ENCODE measurements around the gene MIB2.
"Not testable (repeated sequence)": the region's sequence is repeated elsewhere in the genome, so short reads cannot be mapped to it uniquely, and the experiment has no call there.

DNA sequence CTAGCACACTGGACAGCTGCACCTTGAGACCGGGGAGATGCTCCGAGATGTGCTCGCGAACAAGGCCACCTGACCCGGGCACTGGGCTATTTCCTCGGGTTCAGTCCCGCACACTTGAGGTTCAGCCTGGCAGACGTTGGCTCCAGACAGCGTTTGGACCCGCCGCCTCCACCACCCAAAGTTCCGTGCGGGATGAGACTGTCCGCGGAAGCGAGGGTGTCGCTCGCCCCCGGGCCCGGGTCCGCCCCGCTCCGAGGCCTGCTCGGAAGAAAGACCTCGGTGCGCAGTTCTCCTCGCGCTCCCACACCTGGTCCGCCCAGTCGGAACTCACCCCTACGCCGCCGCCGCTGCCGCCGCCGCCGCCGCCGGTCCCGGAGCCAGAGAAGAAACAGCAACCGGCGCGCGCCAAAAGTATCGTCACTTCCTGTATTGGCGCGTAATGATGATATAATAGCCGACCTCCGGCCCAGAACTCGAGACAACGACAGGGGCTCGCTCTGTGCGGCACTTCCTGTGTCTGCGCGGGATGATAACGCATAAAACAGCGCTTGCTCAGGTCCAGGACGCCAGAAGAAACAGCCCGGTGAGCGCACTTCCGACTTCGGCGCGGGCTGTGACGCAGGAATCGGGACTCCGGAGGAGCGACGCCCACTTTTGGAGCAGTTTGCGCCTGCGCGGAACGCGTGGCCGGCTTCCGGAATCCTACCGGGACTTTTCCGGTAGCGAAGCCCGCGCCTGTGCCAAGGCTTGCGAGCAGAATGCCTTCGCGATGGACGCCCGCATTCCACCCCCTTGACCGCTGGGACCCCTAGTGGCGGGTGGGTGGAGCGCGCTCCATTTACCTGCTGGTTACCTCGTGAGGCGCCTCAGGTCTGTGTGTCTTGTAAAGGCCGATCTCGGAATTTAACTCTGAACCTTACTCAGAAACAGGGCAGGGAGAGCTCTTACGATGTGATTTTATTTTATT lies 43.6 kb downstream of the MIB2 start, which contains the start of gene CDK11B:
- TF ChIP-seq, protein P1, sequence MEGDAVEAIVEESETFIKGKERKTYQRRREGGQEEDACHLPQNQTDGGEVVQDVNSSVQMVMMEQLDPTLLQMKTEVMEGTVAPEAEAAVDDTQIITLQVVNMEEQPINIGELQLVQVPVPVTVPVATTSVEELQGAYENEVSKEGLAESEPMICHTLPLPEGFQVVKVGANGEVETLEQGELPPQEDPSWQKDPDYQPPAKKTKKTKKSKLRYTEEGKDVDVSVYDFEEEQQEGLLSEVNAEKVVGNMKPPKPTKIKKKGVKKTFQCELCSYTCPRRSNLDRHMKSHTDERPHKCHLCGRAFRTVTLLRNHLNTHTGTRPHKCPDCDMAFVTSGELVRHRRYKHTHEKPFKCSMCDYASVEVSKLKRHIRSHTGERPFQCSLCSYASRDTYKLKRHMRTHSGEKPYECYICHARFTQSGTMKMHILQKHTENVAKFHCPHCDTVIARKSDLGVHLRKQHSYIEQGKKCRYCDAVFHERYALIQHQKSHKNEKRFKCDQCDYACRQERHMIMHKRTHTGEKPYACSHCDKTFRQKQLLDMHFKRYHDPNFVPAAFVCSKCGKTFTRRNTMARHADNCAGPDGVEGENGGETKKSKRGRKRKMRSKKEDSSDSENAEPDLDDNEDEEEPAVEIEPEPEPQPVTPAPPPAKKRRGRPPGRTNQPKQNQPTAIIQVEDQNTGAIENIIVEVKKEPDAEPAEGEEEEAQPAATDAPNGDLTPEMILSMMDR (IDR thresholded peaks at IDR 0.05) = not testable (repeated sequence)
- TF ChIP-seq POLR2A (IDR thresholded peaks at IDR 0.05) = not testable (repeated sequence)

Data from lower leg skin (tissue), 3 donors.